Femur (tissue), 1 donor: Measurements from ENCODE around the gene RPL29.

Experiments
- DNase-seq: peaks from one replicate; pipeline ENCODE4 v3.0.0-alpha.2; 2017

The RPL29 gene

GRCh38 chr3:51961602-51962569 lies 33.8 kb downstream of the RPL29 start:
- no peak for DNase-seq

GRCh38 chr3:51961011-51961410 lies 34.7 kb downstream of the RPL29 start:
- no peak for DNase-seq

GRCh38 chr3:51960386-51960785 lies 35.3 kb downstream of the RPL29 start:
- no peak for DNase-seq

GRCh38 chr3:51959651-51960050 lies 36.0 kb downstream of the RPL29 start:
- DNase-seq: no peak

- no peak for DNase-seq
Observed at GRCh38 chr3:51958603-51959521, 36.8 kb downstream of the RPL29 start.

- no peak for DNase-seq
Observed at GRCh38 chr3:51957520-51958205, 38.0 kb downstream of the RPL29 start.

GRCh38 chr3:51955893-51956770 lies 39.6 kb downstream of the RPL29 start:
- DNase-seq: peak; percentile 61

GRCh38 chr3:51955175-51955892 lies 40.4 kb downstream of the RPL29 start, which contains the start of gene GPR62:
Gene GPR62, plus strand, starts transcription at chr3:51955381. Its CDS starts 272 bp downstream, at chr3:51955653.
- DNase-seq: no peak

- no peak for DNase-seq
Observed at GRCh38 chr3:51954713-51955112, 41.0 kb downstream of the RPL29 start.

GRCh38 chr3:51954105-51954504 lies 41.6 kb downstream of the RPL29 start:
- DNase-seq: no peak

GRCh38 chr3:51953445-51953844 lies 42.2 kb downstream of the RPL29 start:
- no peak for DNase-seq

GRCh38 chr3:51950899-51951298 lies 44.8 kb downstream of the RPL29 start:
- no peak for DNase-seq

- no peak for DNase-seq
Observed at GRCh38 chr3:51949121-51949520, 46.6 kb downstream of the RPL29 start.

GRCh38 chr3:51948016-51948580 lies 47.6 kb downstream of the RPL29 start:
- DNase-seq: peak; percentile 14

- no peak for DNase-seq
Observed at GRCh38 chr3:51947215-51947900, 48.3 kb downstream of the RPL29 start.

- DNase-seq: peak; percentile 16
Observed at GRCh38 chr3:51946796-51947195, 48.9 kb downstream of the RPL29 start.

GRCh38 chr3:51945926-51946705 lies 49.6 kb downstream of the RPL29 start:
- DNase-seq: peak; percentile 18

GRCh38 chr3:51945031-51945840 lies 50.5 kb downstream of the RPL29 start:
- DNase-seq: peak; percentile 23
